T-cell (primary cell): Measurements from ENCODE around the gene HDAC5. TPM values are rescaled to one million over a fixed set of nuclear protein-coding genes. Genes with fewer than 3 reads are reported as not detected.

Source experiments
- ATAC-seq, 4 experiments: fragments of 200-7000 bp in 3 of 4; fragments of 150-1000 bp in 1 of 4; cut with Tn5 transposase; replicated peaks in 1 of 4; 1 replicate in 3 of 4; 2 replicates in 1 of 4; pipeline ENCODE4 v1.10.0; 2021; ENCODE audit warnings: moderate library complexity in 3 of 4, mild to moderate bottlenecking in 2 of 4, moderate number of reproducible peaks in 1 of 4
- CTCF ChIA-PET, 2 donors: fragments of 300-600 bp; sonication (Branson Sonifier 250); formaldehyde crosslinking; loops; one replicate each; lab custom pipeline; 2022; ENCODE audit warnings: antibody characterized with exemption in 2 of 2; lab: Charles Lee
- POLR2A ChIA-PET, 2 donors: fragments of 300-600 bp; sonication (Branson Sonifier 250); formaldehyde crosslinking; loops; one replicate each; lab custom pipeline; 2022; ENCODE audit warnings: antibody characterized with exemption in 2 of 2; lab: Charles Lee
- DNase-seq, 35 experiments: peaks; one replicate each; pipeline versions ENCODE4 v3.0.0 to v3.0.0-alpha.2; 2013 to 2023
- H3K27ac ChIP-seq: one replicate; pipeline ENCODE4 v1.5.1; 2013; ENCODE audit warnings: low read length
- H3K27me3 ChIP-seq, 2 experiments: replicated peaks in 1 of 2; 1 replicate in 1 of 2; 2 replicates in 1 of 2; pipeline versions ENCODE4 v1.6.1 to v1.7.0; 2013; ENCODE audit warnings: low read length in 1 of 2, mixed read lengths in 1 of 2; ENCODE audit not compliant: control insufficient read depth in 2 of 2, insufficient read depth in 2 of 2; ENCODE audit errors: extremely low read depth in 1 of 2
- H3K36me3 ChIP-seq, 2 donors: 1 replicate in 1 of 2; 2 replicates in 1 of 2; pipeline versions ENCODE4 v1.6.1 to v1.7.0; 2013; ENCODE audit warnings: low read length in 1 of 2; ENCODE audit not compliant: control insufficient read depth in 2 of 2, insufficient read depth in 1 of 2; ENCODE audit errors: extremely low read depth in 1 of 2
- H3K4me1 ChIP-seq, 2 experiments: 1 replicate in 1 of 2; 2 replicates in 1 of 2; pipeline versions ENCODE4 v1.6.1 to v1.7.0; 2013; ENCODE audit warnings: low read length in 2 of 2, mixed read lengths in 1 of 2; ENCODE audit not compliant: insufficient read depth in 2 of 2, control insufficient read depth in 1 of 2; ENCODE audit errors: extremely low read depth in 1 of 2
- H3K4me3 ChIP-seq, 2 donors: 1 replicate in 1 of 2; 2 replicates in 1 of 2; pipeline versions ENCODE4 v1.5.1 to v1.7.0; 2013; ENCODE audit warnings: mild to moderate bottlenecking in 2 of 2, low read length in 1 of 2, moderate library complexity in 1 of 2; ENCODE audit not compliant: control insufficient read depth in 1 of 2; ENCODE audit errors: extremely low read depth in 1 of 2
- H3K9me3 ChIP-seq: 2 replicates; pipeline ENCODE4 v1.7.0; 2013
- H3K27ac Mint-ChIP-seq, 2 donors: one replicate each; pipeline ENCODE4 v1.8.0; 2020 to 2021; ENCODE audit warnings: mild to moderate bottlenecking in 2 of 2, mixed read lengths in 2 of 2
- H3K27me3 Mint-ChIP-seq, 2 donors: one replicate each; pipeline ENCODE4 v1.8.0; 2021 to 2022; ENCODE audit warnings: mixed read lengths in 2 of 2
- H3K36me3 Mint-ChIP-seq: one replicate; pipeline ENCODE4 v1.8.0; 2021; ENCODE audit warnings: mixed read lengths
- H3K4me1 Mint-ChIP-seq, 3 donors: one replicate each; pipeline ENCODE4 v1.8.0; 2020 to 2022; ENCODE audit warnings: mixed read lengths in 3 of 3, mild to moderate bottlenecking in 1 of 3
- H3K4me3 Mint-ChIP-seq, 3 donors: one replicate each; pipeline ENCODE4 v1.8.0; 2020 to 2022; ENCODE audit warnings: mild to moderate bottlenecking in 3 of 3, mixed read lengths in 3 of 3, moderate library complexity in 3 of 3
- H3K9me3 Mint-ChIP-seq, 3 donors: one replicate each; pipeline ENCODE4 v1.8.0; 2020 to 2022; ENCODE audit warnings: mixed read lengths in 3 of 3
- WGBS: methylation state at CpG from one replicate; pipeline ENCODE4 v1.1.5; 2013; ENCODE audit warnings: missing lambda C conversion rate; ENCODE audit not compliant: insufficient coverage; 5-methylcytosine and 5-hydroxymethylcytosine counted together
- total RNA-seq, 35 experiments: library from RNA in 6 of 35; stranded (reverse) in 6 of 35; fragments of 120-200 nt in 1 of 35; gene quantifications; one replicate each; pipeline versions ENCODE4 v1.2.1 to v1.2.4 and lab custom pipeline; 2013 to 2026

Gene HDAC5
- total RNA-seq, 5 donors from 2014 or later (not counting 1 experiment from before 2014, with no cell fraction given), result 68.6 to 81.4 (median 72.8) TPM

DNA sequence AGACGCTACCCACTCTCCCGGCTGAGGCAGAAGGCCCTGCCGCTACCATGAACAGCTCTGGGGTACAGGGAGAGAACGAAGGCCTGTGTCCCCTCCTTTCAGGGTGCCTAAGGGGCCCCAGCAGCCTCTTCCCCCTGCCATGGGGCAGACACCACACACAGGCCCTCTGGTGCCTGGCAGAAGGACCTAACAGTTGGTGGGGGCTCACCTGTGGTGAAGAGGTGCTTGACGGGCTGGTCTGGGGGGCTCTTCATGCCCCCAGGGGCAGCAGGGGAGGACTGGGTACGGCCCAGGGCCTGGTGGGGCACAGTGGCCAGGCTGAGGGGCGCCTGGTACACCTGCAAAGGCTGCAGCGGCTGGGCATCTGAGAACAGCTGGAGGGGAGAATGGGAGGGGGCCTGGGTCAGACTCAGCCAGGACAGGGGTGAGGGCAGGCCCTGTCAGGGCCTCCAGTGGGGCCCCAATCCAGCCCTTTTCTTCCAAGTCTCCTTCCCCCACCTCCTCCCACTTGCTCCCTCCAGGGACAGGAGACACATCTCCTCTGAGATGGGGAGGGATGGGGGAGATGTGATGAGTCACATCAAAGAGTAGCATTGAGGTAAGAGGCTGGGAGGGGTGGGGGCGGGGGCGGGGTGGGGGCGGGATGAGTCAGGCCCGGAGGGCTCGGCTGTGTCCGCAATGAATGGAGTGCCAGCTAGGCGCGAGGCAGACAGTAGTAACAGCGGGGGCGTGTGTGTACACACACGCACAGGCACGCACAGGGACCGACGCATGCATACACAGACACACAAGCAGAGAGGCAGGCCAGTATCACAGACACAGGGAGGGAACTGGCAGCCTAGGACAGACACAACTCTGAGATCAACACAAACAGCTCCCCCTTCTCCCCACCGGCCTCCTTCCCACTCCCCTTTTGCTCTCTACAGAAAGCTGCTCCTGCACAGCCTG is 36.8 kb downstream of the HDAC5 start:
- H3K27ac Mint-ChIP-seq, result peak overlapping the region; percentile 22 to 66

DNA sequence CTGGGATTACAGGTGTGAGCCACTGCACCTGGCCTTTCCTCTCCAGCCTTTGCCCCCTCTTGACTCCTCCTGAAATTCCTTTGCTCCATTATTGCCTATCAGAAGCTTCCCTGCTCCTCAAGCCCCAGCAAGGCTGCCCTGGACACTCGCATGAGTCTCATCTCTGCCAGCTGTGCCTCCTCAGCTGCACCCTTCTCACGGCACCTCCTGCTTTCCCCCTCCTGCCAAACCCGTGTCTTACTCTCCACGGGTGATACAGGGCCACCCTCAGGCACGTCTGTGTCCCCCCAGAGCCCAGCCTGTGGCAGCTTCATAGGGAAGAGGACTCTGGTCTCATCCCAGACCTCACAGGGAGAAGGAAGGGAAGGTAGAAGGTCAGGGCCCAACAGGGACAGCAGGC is 37.5 kb downstream of the HDAC5 start:
- H3K27ac ChIP-seq, result no peak overlapping the region
- ATAC-seq (no peak), DNase-seq (no peak)
- WGBS, result 100% methylated on average over 2 of the region's 5 CpGs
- ChIA-PET POLR2A (no interaction called here), CTCF (interaction anchor here in 1 of 2 donors (0.6 kb wide), 1 partner anchor 24 kb away, joined by 4 read pairs; no protein-coding TSS in a partner anchor)
- H3K36me3 Mint-ChIP-seq, result peaks cover 19% of the 10 kb centered on the region
- H3K4me3 Mint-ChIP-seq, result no peak overlapping the region
- H3K27me3 Mint-ChIP-seq, result no peaks in the 10 kb centered on the region
- peaks cover 0 to 13% (median 6%) of the 10 kb centered on the region in 3 donors for H3K4me1 Mint-ChIP-seq
- peaks cover 20 to 51% of the 10 kb centered on the region in 2 donors for H3K36me3 ChIP-seq
- no peaks in the 10 kb centered on the region for H3K4me1 ChIP-seq
- H3K9me3 ChIP-seq, result no peaks in the 10 kb centered on the region
- H3K27ac Mint-ChIP-seq, result no peak overlapping the region
- H3K27me3 ChIP-seq, result no peaks in the 10 kb centered on the region
- H3K9me3 Mint-ChIP-seq, result no peaks in the 10 kb centered on the region
- no peak overlapping the region for H3K4me3 ChIP-seq

More for the DNA sequence above, 36.8 kb downstream of the HDAC5 start:
- H3K4me3 Mint-ChIP-seq, result no peak overlapping the region
- Histone ChIP-seq H3K4me3 (no peak overlapping the region), H3K9me3 (no peaks in the 10 kb centered on the region), H3K27me3 (no peaks in the 10 kb centered on the region), H3K36me3 (peaks cover 18 to 48% of the 10 kb centered on the region in 2 donors), H3K4me1 (no peaks in the 10 kb centered on the region), H3K27ac (no peak overlapping the region)
- CTCF ChIA-PET, result interaction anchor here in 1 of 2 donors (0.5 to 0.6 kb wide), 2 partner anchors 25 to 71 kb away, joined by 3 to 4 read pairs; no protein-coding TSS in a partner anchor
- H3K27me3 Mint-ChIP-seq, result no peaks in the 10 kb centered on the region
- DNase-seq, result peak in 3 of 35 experiments; percentile 13 to 41 (median 38)
- ATAC-seq, result peak; percentile 17 to 75 (median 68)
- peaks cover 0 to 13% (median 6%) of the 10 kb centered on the region in 3 donors for H3K4me1 Mint-ChIP-seq
- H3K36me3 Mint-ChIP-seq, result peaks cover 22% of the 10 kb centered on the region
- 42% methylated on average over 14 of the region's 23 CpGs for WGBS
- POLR2A ChIA-PET, result interaction anchor here in 1 of 2 donors (0.6 kb wide), 1 partner anchor 259 kb away, joined by 4 read pairs; no protein-coding TSS in a partner anchor
- H3K9me3 Mint-ChIP-seq, result no peaks in the 10 kb centered on the region

DNA sequence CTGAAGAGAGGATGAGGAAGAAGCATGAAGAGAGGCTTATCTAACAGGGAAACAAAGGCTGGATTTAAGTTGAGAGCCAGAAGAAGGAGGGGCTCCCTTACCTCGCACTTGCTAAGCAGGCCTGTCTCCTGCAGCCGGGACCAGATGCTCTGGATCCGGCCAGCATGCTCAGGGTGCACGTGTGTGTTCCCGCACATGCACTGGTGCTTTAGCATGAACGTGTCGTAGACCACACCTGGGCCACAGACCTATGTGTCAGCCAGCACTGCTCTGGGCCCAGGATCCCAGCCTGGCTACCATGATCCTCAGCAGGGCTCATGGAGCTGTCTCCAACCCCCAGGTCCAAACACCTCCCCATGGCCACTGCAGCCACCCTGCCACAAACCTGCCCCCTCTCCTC is 38.5 kb downstream of the HDAC5 start:
- no peak overlapping the region for H3K4me3 ChIP-seq
- no peak for ATAC-seq
- peaks cover 27 to 55% of the 10 kb centered on the region in 2 donors for H3K36me3 ChIP-seq
- H3K9me3 ChIP-seq, result no peaks in the 10 kb centered on the region
- H3K27ac ChIP-seq, result no peak overlapping the region
- 94% methylated on average over 7 of the region's 7 CpGs for whole genome bisulfite sequencing
- CTCF ChIA-PET, result no interaction called here
- H3K4me1 ChIP-seq, result no peaks in the 10 kb centered on the region
- POLR2A ChIA-PET, result interaction anchor here in 1 of 2 donors (0.6 kb wide), 1 partner anchor 15 kb away, joined by 3 read pairs; no protein-coding TSS in a partner anchor
- H3K27me3 ChIP-seq, result no peaks in the 10 kb centered on the region
- Mint-ChIP-seq H3K27ac (no peak overlapping the region), H3K4me1 (peaks cover 0 to 13% (median 6%) of the 10 kb centered on the region in 3 donors), H3K4me3 (no peak overlapping the region), H3K36me3 (peaks cover 24% of the 10 kb centered on the region), H3K27me3 (no peaks in the 10 kb centered on the region), H3K9me3 (no peaks in the 10 kb centered on the region)
- no peak for DNase-seq

DNA sequence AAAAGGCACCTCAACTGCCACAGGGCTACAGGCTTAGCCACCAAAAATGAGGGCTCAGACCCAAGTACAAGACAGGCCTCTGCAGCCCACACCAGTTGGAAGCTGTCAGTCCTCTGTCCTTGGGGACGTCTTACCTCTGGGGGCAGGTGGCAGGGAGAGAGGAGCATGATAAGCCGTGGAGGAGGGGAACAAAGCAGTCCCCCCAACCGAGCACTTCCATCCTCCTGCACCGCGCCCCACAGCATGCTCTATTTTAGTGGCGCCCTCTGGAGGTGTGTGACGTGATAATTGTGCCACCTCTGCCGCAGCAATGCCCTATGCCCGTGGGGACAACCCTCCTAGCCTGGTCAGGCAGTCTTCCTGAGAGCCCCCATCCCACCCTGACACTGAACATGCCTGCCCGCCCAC is 39.3 kb downstream of the HDAC5 start:
- H3K27ac Mint-ChIP-seq, result no peak overlapping the region
- H3K27me3 Mint-ChIP-seq, result no peaks in the 10 kb centered on the region
- Histone ChIP-seq H3K9me3 (no peaks in the 10 kb centered on the region), H3K4me3 (no peak overlapping the region), H3K4me1 (no peaks in the 10 kb centered on the region), H3K27me3 (no peaks in the 10 kb centered on the region), H3K36me3 (peaks cover 27 to 58% of the 10 kb centered on the region in 2 donors), H3K27ac (no peak overlapping the region)
- 40% methylated on average over 1 of the region's 10 CpGs for WGBS
- ChIA-PET CTCF (no interaction called here), POLR2A (no interaction called here)
- H3K4me3 Mint-ChIP-seq, result no peak overlapping the region
- DNase-seq, result peak in 4 of 35 experiments; percentile 17 to 33 (median 22)
- H3K4me1 Mint-ChIP-seq, result peaks cover 0 to 13% (median 6%) of the 10 kb centered on the region in 3 donors
- H3K36me3 Mint-ChIP-seq, result peaks cover 24% of the 10 kb centered on the region
- ATAC-seq, result peak in 1 of 4 experiments; percentile 11
- H3K9me3 Mint-ChIP-seq, result no peaks in the 10 kb centered on the region

DNA sequence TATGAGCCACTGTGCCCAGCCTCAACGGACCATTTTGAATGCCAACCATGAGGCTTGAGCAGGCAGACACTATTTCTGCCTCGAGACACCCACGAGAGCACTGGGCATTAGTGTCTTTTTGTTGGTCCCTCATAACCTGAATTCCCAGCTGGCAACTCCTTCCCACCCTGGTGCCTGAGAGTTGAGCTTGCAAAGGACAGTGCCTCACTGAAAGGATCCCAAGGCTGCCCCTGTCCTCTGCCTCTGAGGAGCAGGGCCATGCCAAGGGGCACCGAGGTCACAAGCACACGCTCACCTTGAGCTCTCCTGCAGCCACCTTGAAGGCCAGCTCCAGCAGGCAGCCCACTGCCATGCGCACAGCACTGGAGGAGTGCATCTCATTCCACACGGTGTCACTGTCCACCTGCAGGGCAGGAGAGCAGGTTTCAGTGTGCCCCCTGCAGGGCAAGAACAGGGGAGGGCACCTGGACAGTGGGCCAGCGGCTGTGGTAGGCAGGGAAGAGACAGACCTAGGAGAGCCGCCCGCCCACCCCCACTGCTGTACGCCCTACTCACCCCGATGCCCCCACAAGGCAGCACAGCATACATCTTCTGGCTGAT is 40.1 kb downstream of the HDAC5 start:
- ChIA-PET CTCF (no interaction called here), POLR2A (no interaction called here)
- no peaks in the 10 kb centered on the region for H3K9me3 ChIP-seq
- Mint-ChIP-seq H3K27ac (no peak overlapping the region), H3K27me3 (no peaks in the 10 kb centered on the region), H3K9me3 (no peaks in the 10 kb centered on the region), H3K4me1 (peaks cover 0 to 10% (median 6%) of the 10 kb centered on the region in 3 donors), H3K36me3 (peaks cover 19% of the 10 kb centered on the region), H3K4me3 (no peak overlapping the region)
- 89% methylated on average over 8 of the region's 12 CpGs for WGBS
- no peaks in the 10 kb centered on the region for H3K4me1 ChIP-seq
- DNase-seq, result no peak
- H3K27me3 ChIP-seq, result no peaks in the 10 kb centered on the region
- no peak overlapping the region for H3K4me3 ChIP-seq
- no peak for ATAC-seq
- H3K36me3 ChIP-seq, result peaks cover 24 to 57% of the 10 kb centered on the region in 2 donors
- H3K27ac ChIP-seq, result no peak overlapping the region

DNA sequence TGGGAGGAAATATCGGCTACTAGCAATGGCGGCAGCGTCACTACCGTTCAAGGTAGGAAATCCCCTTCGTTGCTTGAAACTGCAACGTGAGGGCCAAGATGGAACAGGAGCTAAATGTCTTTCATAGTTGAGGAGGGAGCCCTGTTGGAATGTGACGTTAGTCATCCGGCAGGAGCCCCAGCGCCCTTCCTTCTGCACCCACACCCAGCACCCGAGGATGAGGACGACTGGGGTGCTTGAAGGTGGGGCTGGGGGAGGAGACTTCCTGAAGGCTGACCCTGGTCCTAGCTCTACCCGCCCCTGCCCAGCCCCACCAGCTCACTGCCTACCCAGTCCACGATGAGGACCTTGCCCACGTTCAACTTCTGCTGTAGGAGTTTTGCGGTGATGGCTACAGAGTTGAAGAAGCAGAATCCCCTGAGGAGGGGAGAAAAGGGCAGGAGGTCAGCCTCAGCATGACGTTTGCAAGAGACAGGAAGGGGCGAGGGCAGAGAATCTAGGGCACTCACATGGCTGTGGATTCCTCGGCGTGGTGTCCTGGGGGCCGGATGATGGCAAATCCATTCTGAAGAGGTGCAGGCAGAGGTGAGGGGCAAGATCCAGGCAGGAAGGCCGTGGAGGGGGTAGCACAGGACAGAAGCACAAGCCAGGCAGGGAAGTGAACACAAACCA is 41.0 kb downstream of the HDAC5 start:
- no peaks in the 10 kb centered on the region for H3K9me3 ChIP-seq
- no peak for DNase-seq
- WGBS, result 88% methylated on average over 13 of the region's 21 CpGs
- Mint-ChIP-seq H3K9me3 (no peaks in the 10 kb centered on the region), H3K27me3 (no peaks in the 10 kb centered on the region), H3K27ac (no peak overlapping the region), H3K36me3 (peaks cover 19% of the 10 kb centered on the region), H3K4me1 (peaks cover 0 to 4% (median 4%) of the 10 kb centered on the region in 3 donors), H3K4me3 (no peak overlapping the region)
- no peaks in the 10 kb centered on the region for H3K27me3 ChIP-seq
- ATAC-seq, result no peak
- H3K36me3 ChIP-seq, result peaks cover 25 to 61% of the 10 kb centered on the region in 2 donors
- ChIA-PET CTCF (no interaction called here), POLR2A (interaction anchor here in 1 of 2 donors (0.6 kb wide), 1 partner anchor 103 kb away, joined by 3 read pairs; no protein-coding TSS in a partner anchor)
- H3K4me1 ChIP-seq, result no peaks in the 10 kb centered on the region
- no peak overlapping the region for H3K27ac ChIP-seq
- H3K4me3 ChIP-seq, result no peak overlapping the region
